Stimulated activated effector memory CD8-positive, alpha-beta T cell treated with anti-CD3 and anti-CD28 coated beads, Interleukin-12 subunit alpha, Interleukin-12 subunit beta, amount 100 ng/mL, for 72 hours (primary cell): ENCODE results near the gene TTC29.
"Not testable (repeated sequence)": the region's sequence is repeated elsewhere in the genome, so short reads cannot be mapped to it uniquely, and the experiment has no call there.

Experiments used
- ATAC-seq: fragments of 150-1000 bp; cut with Tn5 transposase; 2 replicates; pipeline ENCODE4 v1.10.0; 2021
- DNase-seq, 2 donors: peaks; one replicate each; pipeline ENCODE4 v3.0.0; 2021 to 2022; ENCODE audit warnings: low spot score in 2 of 2
- H3K27ac Mint-ChIP-seq: one replicate; pipeline ENCODE4 v1.8.0; 2022; ENCODE audit warnings: mild to moderate bottlenecking, mixed read lengths
- H3K36me3 Mint-ChIP-seq: one replicate; pipeline ENCODE4 v1.8.0; 2022; ENCODE audit warnings: mild to moderate bottlenecking, mixed read lengths
- H3K4me1 Mint-ChIP-seq: one replicate; pipeline ENCODE4 v1.8.0; 2022; ENCODE audit warnings: mixed read lengths
- H3K4me3 Mint-ChIP-seq: one replicate; pipeline ENCODE4 v1.8.0; 2022; ENCODE audit warnings: mild to moderate bottlenecking, mixed read lengths
- H3K9me3 Mint-ChIP-seq: one replicate; pipeline ENCODE4 v1.8.0; 2022; ENCODE audit warnings: mixed read lengths

TTC29 gene

DNA sequence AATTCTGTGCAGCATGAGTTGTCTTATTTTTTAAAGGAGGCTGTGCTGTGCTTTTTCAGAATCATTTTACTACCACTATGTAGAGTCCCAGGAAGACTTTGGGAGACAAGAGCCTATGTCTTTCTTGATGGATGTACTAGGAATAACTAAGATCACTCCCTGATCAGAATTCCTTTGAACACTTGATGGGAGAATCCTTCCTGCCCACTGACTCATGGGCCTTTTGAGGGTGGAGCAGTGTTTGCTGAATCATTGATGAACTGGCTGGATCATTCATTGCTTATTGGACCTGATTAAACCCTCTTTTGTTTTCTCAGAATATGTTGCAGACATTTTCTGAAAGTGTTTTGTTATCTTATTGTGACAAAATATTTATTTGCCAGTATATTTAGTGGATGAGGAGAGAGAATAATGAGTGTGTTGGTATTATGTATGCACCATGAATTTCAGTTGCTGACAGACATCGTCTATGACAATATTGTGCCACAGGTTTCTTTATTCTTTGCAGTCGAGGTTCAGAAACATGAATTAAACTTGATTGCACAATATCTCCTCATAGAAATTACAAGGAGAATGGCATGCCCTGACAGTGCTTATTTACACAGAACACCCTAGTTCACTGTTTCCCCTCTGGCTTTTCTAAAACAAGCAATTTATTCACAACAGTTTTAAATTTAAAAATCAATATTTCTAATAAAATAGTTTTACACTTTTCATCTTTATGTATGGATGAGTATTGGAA is 270.7 kb downstream of the TTC29 start:
- DNase-seq = no peak
- Mint-ChIP-seq H3K27ac (no peak overlapping the region), H3K9me3 (peaks cover 6% of the 10 kb centered on the region), H3K4me3 (no peak overlapping the region), H3K36me3 (no peaks in the 10 kb centered on the region), H3K4me1 (no peaks in the 10 kb centered on the region)
- no peak for ATAC-seq

DNA sequence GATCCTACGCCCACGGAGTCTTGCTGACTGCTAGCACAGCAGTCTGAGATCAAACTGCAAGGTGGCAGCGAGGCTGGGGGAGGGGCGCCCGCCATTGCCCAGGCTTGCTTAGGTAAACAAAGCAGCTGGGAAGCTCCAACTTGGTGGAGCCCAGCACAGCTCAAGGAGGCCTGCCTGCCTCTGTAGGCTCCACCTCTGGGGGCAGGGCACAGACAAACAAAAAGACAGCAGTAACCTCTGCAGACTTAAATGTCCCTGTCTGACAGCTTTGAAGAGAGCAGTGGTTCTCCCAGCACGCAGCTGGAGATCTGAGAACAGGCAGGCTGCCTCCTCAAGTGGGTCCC is 281.7 kb downstream of the TTC29 start:
- not testable (repeated sequence) for ATAC-seq, H3K27ac Mint-ChIP-seq, H3K4me1 Mint-ChIP-seq, H3K9me3 Mint-ChIP-seq, DNase-seq, H3K4me3 Mint-ChIP-seq, H3K36me3 Mint-ChIP-seq

DNA sequence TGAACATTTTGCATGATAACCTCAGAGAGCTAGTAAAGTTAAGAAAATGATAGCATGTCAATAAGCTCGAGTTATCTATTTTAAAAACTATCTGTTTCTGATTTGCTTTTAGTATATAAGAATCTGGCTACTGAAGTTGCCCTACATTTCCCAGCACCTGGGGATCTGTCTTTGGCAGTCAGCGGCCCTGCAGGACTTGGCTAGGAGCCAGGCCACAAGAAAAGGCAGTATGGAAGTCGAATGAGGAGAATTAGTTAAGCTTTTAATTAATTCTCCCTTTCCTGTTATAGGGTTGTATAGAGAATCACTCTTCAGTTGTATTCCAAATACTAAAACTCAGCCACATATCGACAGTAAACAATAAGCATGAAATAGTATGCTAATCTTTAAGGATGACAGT is 284.3 kb downstream of the TTC29 start:
- Mint-ChIP-seq H3K36me3 (no peaks in the 10 kb centered on the region), H3K27ac (no peak overlapping the region), H3K4me3 (no peak overlapping the region), H3K9me3 (peaks cover 3% of the 10 kb centered on the region), H3K4me1 (no peaks in the 10 kb centered on the region)
- ATAC-seq (no peak), DNase-seq (no peak)
